ENCODE data around the gene NQO2.
A peak's percentile ranks its signal among the peaks of the same experiment; 100 is the strongest.

Gene NQO2

GRCh38 chr6:3063733-3064700 is 64.3 kb downstream of the NQO2 start:
- H3K27ac ChIP-seq (ENCODE audit: low read length) = peak overlapping the region; percentile 27; the same call in 1 of the 2 replicates
- no peaks in the 10 kb centered on the region for H4K20me1 ChIP-seq (ENCODE audit: insufficient read depth, low read length)
- TF ChIP-seq EZH2 (IDR thresholded peaks at IDR 0.05; ENCODE audit: borderline replicate concordance, low read depth, low read length, severe bottlenecking) = no peak
- TF ChIP-seq CTCF (IDR thresholded peaks at IDR 0.05; ENCODE audit: borderline replicate concordance, extremely low read depth, low read length, poor library complexity, severe bottlenecking) = no peak
- H3K9ac ChIP-seq (ENCODE audit: low read depth, low read length) = peak overlapping the region; percentile 63
- H3K4me3 ChIP-seq (ENCODE audit: low read depth in 1 of 2, low read length in 2 of 2) = peak overlapping the region; percentile 24 to 82; a peak in 3 of 4 replicates
- H3K9me3 ChIP-seq (ENCODE audit: insufficient read depth, low read length, severe bottlenecking) = no peaks in the 10 kb centered on the region
- H2AFZ ChIP-seq (ENCODE audit: low read depth, low read length) = peak overlapping the region; percentile 81
- ATAC-seq (ENCODE audit: insufficient read depth, low read depth) (peak; percentile 77), DNase-seq (peak; percentile 84)
- peaks cover 21% of the 10 kb centered on the region for H3K4me1 ChIP-seq (ENCODE audit: insufficient read depth, low read length)
- H3K27me3 ChIP-seq (ENCODE audit: insufficient read depth, low read length, poor library complexity) = no peaks in the 10 kb centered on the region
- H3K79me2 ChIP-seq (ENCODE audit: insufficient read depth, low read length) = peaks cover 4% of the 10 kb centered on the region
- H3K36me3 ChIP-seq (ENCODE audit: insufficient read depth, low read length) = no peaks in the 10 kb centered on the region
- peak overlapping the region; percentile 89 for H3K4me2 ChIP-seq (ENCODE audit: insufficient read depth, low read length)

GRCh38 chr6:3068329-3069214 is 68.9 kb downstream of the NQO2 start, which contains the start of gene RIPK1:
Gene RIPK1, plus strand, starts transcription at chr6:3068494. Its CDS starts 8,330 bp downstream, at chr6:3076824.
- Histone ChIP-seq H3K4me1 (ENCODE audit: insufficient read depth, low read length) (peaks cover 37% of the 10 kb centered on the region), H3K27ac (ENCODE audit: low read length) (peak within 1 kb of the TSS; percentile 89), H3K36me3 (ENCODE audit: insufficient read depth, low read length) (no peaks in the 10 kb centered on the region), H2AFZ (ENCODE audit: low read depth, low read length) (peak within 1 kb of the TSS; percentile 93), H3K27me3 (ENCODE audit: insufficient read depth, low read length, poor library complexity) (no peaks in the 10 kb centered on the region), H3K79me2 (ENCODE audit: insufficient read depth, low read length) (peaks cover 48% of the 10 kb centered on the region), H4K20me1 (ENCODE audit: insufficient read depth, low read length) (peaks cover 7% of the 10 kb centered on the region; the same call in 1 of the 2 replicates), H3K4me2 (ENCODE audit: insufficient read depth, low read length) (peak within 1 kb of the TSS; percentile 74), H3K4me3 (ENCODE audit: low read depth in 1 of 2, low read length in 2 of 2) (peak within 1 kb of the TSS; percentile 86 to 96), H3K9ac (ENCODE audit: low read depth, low read length) (peak within 1 kb of the TSS; percentile 99), H3K9me3 (ENCODE audit: insufficient read depth, low read length, severe bottlenecking) (no peaks in the 10 kb centered on the region)
- TF ChIP-seq CTCF (IDR thresholded peaks at IDR 0.05; ENCODE audit: borderline replicate concordance, extremely low read depth, low read length, poor library complexity, severe bottlenecking) (peak; percentile 59), EZH2 (IDR thresholded peaks at IDR 0.05; ENCODE audit: borderline replicate concordance, low read depth, low read length, severe bottlenecking) (no peak)
- ATAC-seq (ENCODE audit: insufficient read depth, low read depth) (peak; percentile 81), DNase-seq (peak; percentile 94)

Measured in DND-41 (cell line).